Placental pericyte (primary cell): ENCODE results near the gene KRT28. TPM values are rescaled to one million over a fixed set of nuclear protein-coding genes. Genes with fewer than 3 reads are reported as not detected.

Source experiments
- total RNA-seq: library from RNA; depleted of rRNA; stranded (reverse); fragments of >200 nt; gene quantifications from 2 replicates; pipeline ENCODE4 v1.2.3, GENCODE V29; 2012

The KRT28 gene
- not detected in 2 replicates for total RNA-seq

DNA sequence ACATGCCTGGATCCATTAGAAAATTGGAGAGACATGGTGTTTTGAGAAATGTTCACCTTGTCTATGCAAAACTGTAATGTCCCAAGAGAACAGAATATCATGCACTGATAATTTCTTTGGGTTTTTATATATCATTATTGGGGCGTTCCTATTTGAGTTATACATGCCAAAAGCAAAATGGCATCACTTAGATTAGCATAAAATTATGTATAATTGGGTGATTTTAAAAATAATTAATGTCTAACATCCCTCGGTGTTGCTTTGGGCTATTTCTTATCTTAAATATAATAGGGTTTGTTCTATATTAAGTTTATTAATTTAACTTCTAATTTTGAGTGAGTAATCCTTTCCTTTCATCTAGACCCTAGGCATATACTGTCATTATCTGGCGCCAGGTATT, at the start of gene KRT28:
TSS of gene KRT28 (minus strand) at position 101 of the 400 bp plus-strand sequence. CDS start at position 35, 66 bp downstream.

GRCh38 chr17:40822132-40822812, 22.5 kb upstream of the KRT28 start, which contains the start of gene KRT10:
Gene KRT10, minus strand, starts transcription at chr17:40822614. Its CDS starts 29 bp downstream, at chr17:40822585.

DNA sequence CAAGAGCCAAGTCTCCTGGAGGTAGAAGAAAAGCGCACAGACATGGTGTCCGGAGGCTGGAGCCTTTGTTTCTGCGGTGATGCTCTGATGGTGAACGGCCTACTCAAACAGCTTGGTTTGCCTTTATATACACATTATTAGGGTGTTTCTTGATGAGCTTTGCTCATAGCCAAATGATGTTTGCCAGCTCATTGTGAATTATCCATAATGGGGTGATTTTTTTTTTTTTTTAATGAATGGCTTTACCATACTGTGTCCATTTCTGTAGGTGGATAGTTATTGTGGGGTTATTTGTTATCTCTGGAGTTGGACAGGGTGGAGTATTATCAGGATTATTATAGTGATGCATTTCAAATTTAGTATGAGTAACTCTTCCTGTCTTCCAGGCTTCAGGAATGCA, 17.3 kb downstream of the KRT28 start, which contains the start of gene KRT27:
TSS of gene KRT27 (minus strand) at position 101 of the 400 bp plus-strand sequence. CDS start at position 44, 57 bp downstream.

DNA sequence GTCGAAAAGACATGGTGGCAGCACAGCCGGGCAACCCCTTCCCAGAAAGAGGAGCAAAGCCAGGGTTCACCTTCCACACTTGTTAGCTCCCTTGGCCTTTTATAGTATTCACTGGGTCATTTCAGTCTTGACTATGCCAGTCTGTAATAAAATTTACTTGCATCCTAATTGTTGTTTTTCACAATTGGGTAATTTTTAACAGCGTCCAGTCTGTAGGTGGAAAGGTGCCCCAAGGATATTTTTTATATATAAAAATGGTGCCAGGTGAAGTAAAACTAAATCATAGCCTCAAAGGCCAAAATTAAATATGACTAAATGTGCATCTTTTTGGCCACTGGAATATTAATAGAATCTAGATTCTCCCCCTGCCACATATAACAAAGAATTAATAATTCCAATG, 27.7 kb downstream of the KRT28 start, which contains the start of gene KRT26:
TSS of gene KRT26 (minus strand) at position 101 of the 400 bp plus-strand sequence. CDS start at position 13, 88 bp downstream.

DNA sequence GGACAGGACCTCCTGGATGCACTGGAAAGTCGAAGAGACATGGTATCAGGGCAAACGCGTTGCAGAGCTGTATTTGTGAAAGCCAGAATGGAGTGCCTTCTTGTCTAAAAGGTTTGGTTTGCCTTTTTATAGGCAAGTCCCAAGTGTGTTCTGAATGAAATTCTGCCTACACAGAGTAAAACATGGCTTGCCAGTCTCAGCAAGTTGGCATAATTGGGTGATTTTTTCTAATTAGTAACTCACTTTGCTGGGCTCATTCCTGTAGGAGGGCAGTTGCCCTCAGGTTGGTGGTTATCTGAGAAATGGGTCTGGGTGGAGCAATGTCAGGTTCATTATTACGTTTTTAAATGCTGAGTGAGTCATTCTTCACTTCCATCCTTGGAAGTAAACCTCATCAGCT, 44.5 kb downstream of the KRT28 start, which contains the start of gene KRT25:
TSS of gene KRT25 (minus strand) at position 101 of the 400 bp plus-strand sequence. CDS start at position 41, 60 bp downstream.

Other genes with a start within 250 kb of the KRT28 start
- gene CCR7, start 234.5 kb downstream of the KRT28 start, total RNA-seq, result under 0.01 TPM in 1 of 2 replicates, not detected in the other
- gene SMARCE1, start 152.1 kb downstream of the KRT28 start, total RNA-seq, result 86.0 and 89.0 TPM in 2 replicates
- not detected in 2 replicates for gene KRT222, start 134.8 kb downstream of the KRT28 start, total RNA-seq
- gene KRT24, start 96.2 kb downstream of the KRT28 start, total RNA-seq, result 0.14 TPM in 1 of 2 replicates, not detected in the other
- not detected in 2 replicates for gene KRT25, start 44.6 kb downstream of the KRT28 start, total RNA-seq
- gene KRT26, start 27.8 kb downstream of the KRT28 start, total RNA-seq, result not detected in 2 replicates
- gene KRT27, start 17.4 kb downstream of the KRT28 start, total RNA-seq, result not detected in 2 replicates
- 3.1 and 3.5 TPM in 2 replicates for gene KRT10, start 22.7 kb upstream of the KRT28 start, total RNA-seq
- 0.43 TPM in 1 of 2 replicates, not detected in the other for gene KRT12, start 67.3 kb upstream of the KRT28 start, total RNA-seq
- gene KRT20, start 85.3 kb upstream of the KRT28 start, total RNA-seq, result not detected in 2 replicates
- gene KRT23, start 137.7 kb upstream of the KRT28 start, total RNA-seq, result 0.22 TPM in 1 of 2 replicates, not detected in the other
- 0.43 TPM in 1 of 2 replicates, not detected in the other for gene KRT39, start 167.0 kb upstream of the KRT28 start, total RNA-seq
- gene KRT40, start 184.4 kb upstream of the KRT28 start, total RNA-seq, result 0.14 TPM in 1 of 2 replicates, not detected in the other
- not detected in 2 replicates for gene KRTAP3-3, start 194.2 kb upstream of the KRT28 start, total RNA-seq
- gene KRTAP3-2, start 199.9 kb upstream of the KRT28 start, total RNA-seq, result not detected in 2 replicates
- not detected in 2 replicates for gene KRTAP3-1, start 209.2 kb upstream of the KRT28 start, total RNA-seq
- 1.5 and 14.2 TPM in 2 replicates for gene KRTAP1-5, start 227.2 kb upstream of the KRT28 start, total RNA-seq
- gene KRTAP1-4, start 230.2 kb upstream of the KRT28 start, total RNA-seq, result not detected in 2 replicates
- gene KRTAP1-3, start 234.9 kb upstream of the KRT28 start, total RNA-seq, result not detected in 2 replicates
- not detected in 2 replicates for gene KRTAP1-1, start 241.5 kb upstream of the KRT28 start, total RNA-seq
- not detected in 2 replicates for gene KRTAP2-1, start 247.4 kb upstream of the KRT28 start, total RNA-seq